NCI-H1092 treated with DMSO at 0.1 percent for 48 hours (cell line): Measurements from ENCODE around the gene UBFD1.
"Not testable (repeated sequence)": the region's sequence is repeated elsewhere in the genome, so short reads cannot be mapped to it uniquely, and the experiment has no call there.

Experiments used
- DNase-seq: peaks from one replicate; lab custom pipeline; 2025; lab: John Stamatoyannopoulos, UW

The UBFD1 gene

GRCh38 chr16:23556881-23557778 lies at the start of gene UBFD1, which contains the start of gene EARS2:
UBFD1 (plus strand) TSS chr16:23557727; CDS start chr16:23557743, 16 bp downstream.
EARS2 (minus strand) TSS chr16:23557350; CDS start chr16:23557343, 7 bp downstream.
- peak; percentile 98 for DNase-seq

- peak; percentile 2 for DNase-seq
These were observed 48.7 kb upstream of the UBFD1 start for GRCh38 chr16:23508589-23509440.

DNA sequence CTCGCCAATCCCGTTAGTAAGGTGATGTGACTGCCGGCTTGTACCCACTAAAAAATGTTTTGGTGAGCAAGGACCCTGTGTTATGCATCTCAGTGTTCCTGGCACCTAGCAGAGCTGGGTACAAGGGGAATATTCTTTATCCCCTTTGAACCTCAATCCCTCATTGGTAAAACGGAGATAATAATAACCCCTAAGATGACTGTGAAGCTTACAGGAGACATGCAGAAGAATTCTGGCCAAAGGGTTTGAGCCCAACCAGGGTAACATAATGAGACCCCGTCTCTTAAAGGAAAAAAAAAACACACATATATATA lies 48.1 kb upstream of the UBFD1 start:
- no peak for DNase-seq

- peak; percentile 34 for DNase-seq
These were observed 47.8 kb upstream of the UBFD1 start for GRCh38 chr16:23509782-23510163.

- peak; percentile 76 for DNase-seq
These were observed 47.2 kb upstream of the UBFD1 start, which contains the start of gene GGA2 for GRCh38 chr16:23510164-23510914. GGA2 (minus strand) TSS chr16:23510494; CDS start chr16:23510411, 83 bp downstream.

DNA sequence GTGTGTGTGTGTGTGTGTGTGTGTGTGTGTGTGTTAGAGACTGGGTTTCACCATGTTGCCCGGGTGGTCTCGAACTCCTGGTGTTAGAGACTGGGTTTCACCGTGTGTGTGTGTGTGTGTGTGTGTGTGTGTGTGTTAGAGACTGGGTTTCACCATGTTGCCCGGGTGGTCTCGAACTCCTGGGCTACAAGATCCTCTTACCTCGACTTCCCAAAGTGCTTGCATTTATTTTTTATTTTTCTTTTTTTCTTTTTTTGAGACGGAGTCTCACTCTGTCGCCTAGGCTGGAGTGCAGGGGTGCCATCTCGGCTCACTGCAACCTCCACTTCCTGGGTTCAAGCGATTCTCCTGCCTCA lies 46.6 kb upstream of the UBFD1 start:
- not testable (repeated sequence) for DNase-seq

DNA sequence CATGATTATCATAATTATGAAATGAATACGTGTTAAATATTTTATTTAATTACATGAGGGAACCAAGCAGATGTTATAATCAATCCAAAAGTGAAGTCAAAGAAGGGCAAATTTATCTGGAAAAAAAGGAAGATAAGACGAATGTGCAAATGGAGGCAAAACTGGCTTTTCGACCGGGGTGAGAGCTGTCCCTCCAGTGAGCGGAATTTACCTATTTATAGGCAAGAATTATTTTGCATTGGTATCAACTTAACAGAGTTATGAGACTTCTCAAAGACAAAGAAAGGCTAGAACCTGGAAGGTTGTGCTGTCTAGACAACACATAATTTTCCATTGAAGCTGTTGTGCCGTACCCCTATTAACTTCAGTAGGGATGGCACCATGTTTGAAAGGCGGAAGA lies 45.8 kb upstream of the UBFD1 start:
- DNase-seq = no peak

DNA sequence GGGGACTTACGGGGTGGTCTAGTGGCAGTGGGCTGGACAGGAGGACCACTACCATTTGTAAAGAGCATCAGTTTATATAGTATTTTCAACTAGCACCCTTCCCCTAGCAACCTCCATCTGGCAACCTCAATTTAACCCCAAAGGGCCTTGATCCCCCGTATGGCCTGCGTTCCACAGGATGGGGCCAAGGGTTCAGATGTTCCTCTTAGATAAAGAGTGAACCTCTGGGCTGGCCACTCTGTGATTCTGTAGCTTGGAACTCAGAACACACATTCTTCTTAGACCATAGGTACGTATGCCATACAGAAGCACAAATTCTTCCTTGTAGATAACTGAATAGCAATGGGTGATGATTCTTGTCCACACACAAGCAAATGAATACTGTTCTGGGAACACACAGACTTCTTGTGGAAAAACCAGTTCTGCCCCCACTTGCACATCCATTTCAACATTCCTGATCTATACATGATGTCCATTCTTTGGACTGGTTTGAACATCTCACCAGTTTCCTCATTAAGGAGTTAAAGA lies 45.3 kb upstream of the UBFD1 start:
- no peak for DNase-seq

- no peak for DNase-seq
These were observed 43.0 kb upstream of the UBFD1 start for GRCh38 chr16:23514381-23515152.

DNA sequence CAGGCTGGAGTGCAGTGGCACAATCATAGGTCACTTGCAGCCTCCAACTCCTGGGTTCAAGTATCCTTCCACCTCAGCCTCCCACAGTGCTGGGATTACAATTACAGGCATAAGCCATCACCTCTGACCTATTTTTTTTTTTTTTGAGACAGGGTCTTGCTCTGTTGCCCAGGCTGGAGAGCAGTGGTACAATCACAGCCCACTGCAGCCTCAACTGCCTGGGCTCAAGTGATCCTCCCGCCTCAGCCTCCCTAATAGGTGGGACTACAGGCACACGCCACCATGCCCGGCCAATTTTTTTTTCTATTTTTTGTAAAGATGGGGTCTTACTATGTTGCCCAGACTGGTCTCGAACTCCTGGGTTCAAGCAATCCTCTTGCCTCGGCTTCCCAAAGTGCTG lies 41.6 kb upstream of the UBFD1 start:
- DNase-seq = no peak

DNA sequence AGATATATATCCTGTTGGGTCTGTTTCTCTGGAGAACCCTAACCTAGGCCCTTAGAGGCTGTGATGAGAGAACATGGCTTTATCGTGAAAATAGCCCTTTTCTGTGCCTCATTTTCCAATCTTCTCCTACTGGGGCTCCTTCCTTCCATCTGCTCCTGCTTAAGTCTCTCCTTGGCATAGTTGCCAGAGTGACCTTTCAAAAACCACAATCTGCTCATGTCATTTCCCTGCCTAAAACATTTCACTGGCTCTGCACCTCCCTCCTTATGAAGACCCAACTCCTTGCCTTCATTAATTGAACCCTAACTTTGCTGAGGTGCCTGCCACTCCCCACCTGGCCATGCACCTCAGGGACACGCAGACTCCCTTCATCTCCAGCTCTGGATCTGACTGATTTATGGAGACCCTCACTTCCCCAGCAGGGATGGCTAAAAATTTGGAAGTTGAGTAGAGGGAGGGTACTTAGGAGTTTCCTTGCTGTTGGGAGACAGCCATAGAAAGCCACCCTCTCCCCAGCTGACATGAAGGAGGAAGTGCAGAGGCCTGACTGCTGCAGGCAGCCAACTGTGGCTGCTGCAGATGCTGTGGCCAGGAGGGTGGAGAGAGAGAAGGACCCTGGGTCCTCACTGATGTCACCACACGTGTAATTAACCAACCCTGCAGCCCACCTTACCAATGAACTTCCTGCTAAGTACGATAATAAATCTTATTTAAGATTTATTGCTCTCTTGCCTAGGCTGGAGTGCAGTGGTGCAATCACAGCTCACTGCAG lies 41.0 kb upstream of the UBFD1 start:
- DNase-seq = no peak

DNA sequence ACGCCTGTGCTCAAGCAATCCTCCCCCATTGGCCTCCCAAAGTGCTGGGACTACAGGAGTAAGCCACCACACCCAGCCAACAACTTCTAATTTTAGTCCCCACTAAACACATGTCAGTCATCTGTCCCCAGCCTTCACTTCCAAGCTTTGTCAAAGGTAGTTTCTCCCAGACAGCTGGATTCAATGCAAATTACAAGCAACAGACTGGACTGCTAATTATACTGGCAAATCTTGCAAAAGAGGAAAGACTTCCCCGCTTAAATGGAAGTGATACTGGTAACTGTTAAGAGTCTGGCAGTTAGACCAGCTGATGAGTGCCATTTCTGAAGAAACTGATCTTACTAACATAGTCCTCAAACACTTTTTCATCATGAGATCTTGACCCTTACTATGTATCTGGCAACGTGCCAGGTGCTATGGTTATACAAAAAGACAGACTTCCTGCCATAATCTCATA lies 39.1 kb upstream of the UBFD1 start:
- DNase-seq = no peak

- no peak for DNase-seq
These were observed 38.2 kb upstream of the UBFD1 start for GRCh38 chr16:23519282-23519681.

DNA sequence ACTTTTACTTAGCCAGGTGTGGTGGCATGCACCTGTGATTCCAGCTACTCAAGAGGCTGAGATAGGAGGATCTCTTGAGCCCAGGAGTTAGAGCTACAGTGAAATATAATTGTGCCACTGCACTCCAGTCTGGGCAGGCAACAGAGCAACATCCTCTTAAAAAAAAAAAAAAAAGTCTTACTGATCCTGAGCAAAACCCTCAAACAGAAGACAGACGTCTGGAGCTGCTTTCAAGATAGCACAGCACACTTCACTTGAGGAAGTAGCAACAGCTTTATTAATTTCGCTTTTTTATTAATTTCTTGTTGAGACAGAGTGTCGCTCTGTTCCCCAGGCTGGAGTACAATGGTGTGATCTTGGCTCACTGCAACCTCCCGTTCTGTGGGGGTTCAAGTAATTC lies 37.0 kb upstream of the UBFD1 start:
- no peak for DNase-seq

- DNase-seq = no peak
These were observed 36.3 kb upstream of the UBFD1 start for GRCh38 chr16:23521037-23521743.

DNA sequence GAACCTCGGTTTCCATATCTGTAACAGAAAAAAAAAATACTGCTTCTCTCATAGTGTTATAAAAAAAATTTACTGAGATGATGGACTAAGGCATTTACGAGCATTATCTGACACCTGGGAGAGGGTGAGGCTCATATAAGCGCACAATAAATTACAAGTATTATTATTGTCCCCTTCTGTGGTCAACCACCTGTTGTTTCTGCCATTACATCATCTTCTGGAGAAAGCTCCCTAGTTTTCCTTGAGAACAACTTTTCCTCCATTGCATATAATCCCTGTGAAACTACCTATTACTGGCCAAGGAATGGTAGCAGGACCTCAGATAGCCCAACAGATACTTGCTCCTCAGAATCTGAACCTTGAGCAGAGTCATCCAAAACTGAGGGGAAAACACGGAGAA lies 35.6 kb upstream of the UBFD1 start:
- DNase-seq = no peak

DNA sequence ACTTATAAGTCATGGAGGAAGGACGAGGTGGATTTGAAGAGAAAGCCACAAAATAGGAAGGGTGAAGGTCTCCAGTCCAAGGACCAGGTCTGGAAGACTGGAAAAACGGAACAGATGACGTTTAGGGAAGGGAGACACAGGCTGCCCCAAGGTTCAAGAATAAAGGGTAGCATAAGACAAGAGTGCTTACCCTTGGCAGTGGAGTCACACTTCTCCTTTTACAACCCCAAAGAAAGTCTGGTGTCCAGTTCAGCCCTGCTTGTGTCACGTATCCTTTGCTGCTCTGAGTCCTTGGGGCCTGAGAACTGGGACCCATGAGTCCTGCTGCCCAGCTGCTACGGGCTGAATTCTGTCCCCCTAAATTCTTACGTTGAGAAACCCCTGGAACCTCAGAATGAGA lies 34.2 kb upstream of the UBFD1 start:
- no peak for DNase-seq

DNA sequence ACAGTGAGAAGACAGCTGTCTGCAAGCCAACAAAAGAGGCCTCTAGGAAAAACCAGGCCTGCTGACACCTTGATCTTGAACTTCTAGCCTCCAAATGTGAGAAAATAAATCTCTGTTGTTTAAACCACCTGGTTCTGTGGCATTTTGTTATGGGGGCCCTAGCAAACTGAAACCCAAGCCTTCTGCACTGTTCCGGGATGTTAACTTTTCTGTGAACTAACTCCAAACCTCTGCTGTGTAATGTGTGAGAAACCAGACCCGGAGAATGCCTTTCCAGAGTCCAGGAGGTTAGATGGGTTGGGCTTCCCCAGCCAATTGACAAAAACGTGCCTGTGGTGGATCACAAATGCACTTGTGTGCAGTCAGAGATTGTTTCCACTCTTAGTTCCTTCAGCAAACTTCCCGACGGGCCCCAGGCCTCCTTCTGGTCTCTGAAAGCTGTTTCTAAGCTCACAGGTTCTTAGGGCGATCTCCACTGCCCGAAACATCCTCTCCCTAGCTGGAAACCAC lies 33.6 kb upstream of the UBFD1 start:
- no peak for DNase-seq

DNA sequence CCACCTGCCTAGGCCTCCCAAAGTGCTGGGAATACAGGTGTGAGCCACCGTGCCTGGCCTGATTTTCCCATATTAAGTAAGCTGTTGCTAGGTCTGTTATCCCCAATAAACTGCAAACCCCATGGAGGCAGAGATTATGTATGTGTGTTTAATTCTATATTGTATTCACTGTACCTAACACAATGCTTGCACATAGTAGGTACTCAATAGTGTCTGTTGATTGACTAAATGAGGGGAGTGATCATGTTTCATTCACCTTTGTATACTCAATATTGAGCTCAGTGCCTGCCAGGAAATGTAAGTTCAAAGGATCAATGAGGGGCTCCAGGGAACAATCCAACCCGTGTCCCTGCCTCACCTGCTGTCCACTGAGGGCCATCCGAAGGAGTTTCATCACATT lies 32.6 kb upstream of the UBFD1 start:
- DNase-seq = no peak
